ENCODE data around the gene TFPI.

Gene TFPI

GRCh38 chr2:187550857-187551256 lies 3.4 kb downstream of the TFPI start:
- Histone ChIP-seq H3K27me3 (ENCODE audit: control insufficient read depth in 1 of 2, insufficient read depth in 1 of 2, low read length in 2 of 2) (no peaks in the 10 kb centered on the region), H3K27ac (ENCODE audit: low read length, poor library complexity, severe bottlenecking) (no peak overlapping the region), H3K18ac (ENCODE audit: low read depth in 1 of 2, low read length in 2 of 2) (no peak overlapping the region), H3K4me3 (ENCODE audit: insufficient read depth in 1 of 2, low read depth in 1 of 2, low read length in 2 of 2) (peak overlapping the region in 1 of 2 experiments; percentile 86), H3K79me1 (replicated peaks; ENCODE audit: low read length, poor library complexity, severe bottlenecking) (peaks cover 1% of the 10 kb centered on the region), H2BK15ac (ENCODE audit: low read depth, poor library complexity, severe bottlenecking) (no peak overlapping the region), H3K4ac (ENCODE audit: low read depth in 1 of 2, low read length in 2 of 2) (no peak overlapping the region), H3K9me3 (ENCODE audit: control insufficient read depth, low read length) (no peaks in the 10 kb centered on the region), H4K91ac (ENCODE audit: low read length) (no peak overlapping the region), H3K23ac (ENCODE audit: low read length in 2 of 2) (no peak overlapping the region), H2BK120ac (ENCODE audit: low read depth, low read length) (no peak overlapping the region), H2BK5ac (ENCODE audit: low read depth, low read length, poor library complexity, severe bottlenecking) (no peak overlapping the region), H2BK12ac (ENCODE audit: low read length in 2 of 2) (no peak overlapping the region), H4K8ac (ENCODE audit: low read length) (no peak overlapping the region), H3K36me3 (ENCODE audit: control insufficient read depth in 1 of 2, insufficient read depth in 2 of 2, low read depth in 1 of 2, low read length in 2 of 2) (peaks cover 0 to 3% of the 10 kb centered on the region in 2 experiments), H3K4me1 (ENCODE audit: control insufficient read depth, insufficient read depth, low read depth, low read length) (no peaks in the 10 kb centered on the region), H2AK5ac (ENCODE audit: low read length, severe bottlenecking) (no peak overlapping the region), H2AFZ (ENCODE audit: low read depth, low read length) (no peak overlapping the region), H3K4me2 (ENCODE audit: low read length, poor library complexity, severe bottlenecking) (no peak overlapping the region), H3K9ac (ENCODE audit: low read length) (peak overlapping the region; percentile 16), H3K14ac (ENCODE audit: low read length in 2 of 2) (no peak overlapping the region)
- DNase-seq = no peak
- WGBS = no CpG with 5 or more reads among the region's 1 CpG

- H2BK120ac ChIP-seq (ENCODE audit: low read depth, low read length) = no peak overlapping the region
- peak overlapping the region in 1 of 2 experiments; percentile 42 for H2BK12ac ChIP-seq (ENCODE audit: low read length in 2 of 2)
- no peaks in the 10 kb centered on the region for H3K4me1 ChIP-seq (ENCODE audit: control insufficient read depth, insufficient read depth, low read depth, low read length)
- no peak overlapping the region for H3K23ac ChIP-seq (ENCODE audit: low read length in 2 of 2)
- H3K27ac ChIP-seq (ENCODE audit: low read length, poor library complexity, severe bottlenecking) = peak overlapping the region; percentile 30
- no peak overlapping the region for H3K14ac ChIP-seq (ENCODE audit: low read length in 2 of 2)
- peak overlapping the region; percentile 49 for H2AK5ac ChIP-seq (ENCODE audit: low read length, severe bottlenecking)
- H3K18ac ChIP-seq (ENCODE audit: low read depth in 1 of 2, low read length in 2 of 2) = peak overlapping the region in 1 of 2 experiments; percentile 66
- peak overlapping the region; percentile 48 for H3K9ac ChIP-seq (ENCODE audit: low read length)
- H2AFZ ChIP-seq (ENCODE audit: low read depth, low read length) = no peak overlapping the region
- peak; percentile 58 for DNase-seq
- peak overlapping the region; percentile 10 for H3K4me2 ChIP-seq (ENCODE audit: low read length, poor library complexity, severe bottlenecking)
- no peak overlapping the region for H2BK5ac ChIP-seq (ENCODE audit: low read depth, low read length, poor library complexity, severe bottlenecking)
- H3K27me3 ChIP-seq (ENCODE audit: control insufficient read depth in 1 of 2, insufficient read depth in 1 of 2, low read length in 2 of 2) = no peaks in the 10 kb centered on the region
- no peak overlapping the region for H2BK15ac ChIP-seq (ENCODE audit: low read depth, poor library complexity, severe bottlenecking)
- H4K8ac ChIP-seq (ENCODE audit: low read length) = no peak overlapping the region
- H3K79me1 ChIP-seq (replicated peaks; ENCODE audit: low read length, poor library complexity, severe bottlenecking) = peaks cover 1% of the 10 kb centered on the region
- WGBS = 38% methylated on average over 3 of the region's 3 CpGs
- no peak overlapping the region for H3K4ac ChIP-seq (ENCODE audit: low read depth in 1 of 2, low read length in 2 of 2)
- peak overlapping the region in 1 of 2 experiments; percentile 86 for H3K4me3 ChIP-seq (ENCODE audit: insufficient read depth in 1 of 2, low read depth in 1 of 2, low read length in 2 of 2)
- peaks cover 0 to 3% of the 10 kb centered on the region in 2 experiments for H3K36me3 ChIP-seq (ENCODE audit: control insufficient read depth in 1 of 2, insufficient read depth in 2 of 2, low read depth in 1 of 2, low read length in 2 of 2)
- no peak overlapping the region for H4K91ac ChIP-seq (ENCODE audit: low read length)
- no peaks in the 10 kb centered on the region for H3K9me3 ChIP-seq (ENCODE audit: control insufficient read depth, low read length)
Measured at GRCh38 chr2:187549951-187550555, 4.2 kb downstream of the TFPI start.

GRCh38 chr2:187549193-187549592 lies 5.0 kb downstream of the TFPI start:
- DNase-seq = no peak
- Histone ChIP-seq H3K4me3 (ENCODE audit: insufficient read depth in 1 of 2, low read depth in 1 of 2, low read length in 2 of 2) (peak overlapping the region in 1 of 2 experiments; percentile 16), H3K27ac (ENCODE audit: low read length, poor library complexity, severe bottlenecking) (no peak overlapping the region), H3K18ac (ENCODE audit: low read depth in 1 of 2, low read length in 2 of 2) (no peak overlapping the region), H2AK5ac (ENCODE audit: low read length, severe bottlenecking) (no peak overlapping the region), H3K4me1 (ENCODE audit: control insufficient read depth, insufficient read depth, low read depth, low read length) (peaks cover 3% of the 10 kb centered on the region), H3K9me3 (ENCODE audit: control insufficient read depth, low read length) (no peaks in the 10 kb centered on the region), H3K23ac (ENCODE audit: low read length in 2 of 2) (no peak overlapping the region), H2BK120ac (ENCODE audit: low read depth, low read length) (no peak overlapping the region), H3K79me1 (replicated peaks; ENCODE audit: low read length, poor library complexity, severe bottlenecking) (peaks cover 1% of the 10 kb centered on the region), H2AFZ (ENCODE audit: low read depth, low read length) (no peak overlapping the region), H3K14ac (ENCODE audit: low read length in 2 of 2) (no peak overlapping the region), H4K91ac (ENCODE audit: low read length) (no peak overlapping the region), H3K27me3 (ENCODE audit: control insufficient read depth in 1 of 2, insufficient read depth in 1 of 2, low read length in 2 of 2) (no peaks in the 10 kb centered on the region), H2BK12ac (ENCODE audit: low read length in 2 of 2) (no peak overlapping the region), H2BK15ac (ENCODE audit: low read depth, poor library complexity, severe bottlenecking) (no peak overlapping the region), H2BK5ac (ENCODE audit: low read depth, low read length, poor library complexity, severe bottlenecking) (no peak overlapping the region), H3K4ac (ENCODE audit: low read depth in 1 of 2, low read length in 2 of 2) (no peak overlapping the region), H3K36me3 (ENCODE audit: control insufficient read depth in 1 of 2, insufficient read depth in 2 of 2, low read depth in 1 of 2, low read length in 2 of 2) (peaks cover 0 to 3% of the 10 kb centered on the region in 2 experiments), H3K4me2 (ENCODE audit: low read length, poor library complexity, severe bottlenecking) (no peak overlapping the region), H4K8ac (ENCODE audit: low read length) (no peak overlapping the region), H3K9ac (ENCODE audit: low read length) (peak overlapping the region; percentile 48)

DNA sequence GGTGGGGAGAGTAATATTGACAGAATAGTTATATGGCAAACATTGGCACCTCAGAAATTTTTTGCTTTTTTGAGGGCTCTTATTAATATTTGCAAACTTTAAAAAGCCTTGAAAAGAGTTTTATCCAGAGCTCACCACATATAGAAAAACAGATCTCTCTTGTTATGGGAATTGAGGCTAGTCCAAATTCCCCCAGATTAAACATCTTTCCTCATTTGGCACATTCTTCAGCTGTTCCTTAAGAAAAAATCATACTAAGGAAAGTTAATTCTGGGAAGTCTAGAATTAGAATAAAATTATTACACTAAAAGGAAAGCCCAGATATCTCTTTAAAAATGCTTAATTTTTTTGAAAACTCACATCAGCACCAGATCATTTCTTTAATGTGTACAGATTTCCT lies 5.6 kb downstream of the TFPI start:
- peaks cover 1% of the 10 kb centered on the region for H3K79me1 ChIP-seq (replicated peaks; ENCODE audit: low read length, poor library complexity, severe bottlenecking)
- H2AK5ac ChIP-seq (ENCODE audit: low read length, severe bottlenecking) = no peak overlapping the region
- H3K36me3 ChIP-seq (ENCODE audit: control insufficient read depth in 1 of 2, insufficient read depth in 2 of 2, low read depth in 1 of 2, low read length in 2 of 2) = peaks cover 0 to 3% of the 10 kb centered on the region in 2 experiments
- no peak overlapping the region for H3K14ac ChIP-seq (ENCODE audit: low read length in 2 of 2)
- no peak overlapping the region for H3K4me3 ChIP-seq (ENCODE audit: insufficient read depth in 1 of 2, low read depth in 1 of 2, low read length in 2 of 2)
- H2AFZ ChIP-seq (ENCODE audit: low read depth, low read length) = no peak overlapping the region
- no peak overlapping the region for H2BK120ac ChIP-seq (ENCODE audit: low read depth, low read length)
- no peak for DNase-seq
- no peak overlapping the region for H2BK5ac ChIP-seq (ENCODE audit: low read depth, low read length, poor library complexity, severe bottlenecking)
- no peak overlapping the region for H2BK12ac ChIP-seq (ENCODE audit: low read length in 2 of 2)
- no peak overlapping the region for H3K18ac ChIP-seq (ENCODE audit: low read depth in 1 of 2, low read length in 2 of 2)
- no peak overlapping the region for H4K91ac ChIP-seq (ENCODE audit: low read length)
- H3K4me2 ChIP-seq (ENCODE audit: low read length, poor library complexity, severe bottlenecking) = no peak overlapping the region
- H2BK15ac ChIP-seq (ENCODE audit: low read depth, poor library complexity, severe bottlenecking) = no peak overlapping the region
- no peak overlapping the region for H3K23ac ChIP-seq (ENCODE audit: low read length in 2 of 2)
- H3K9ac ChIP-seq (ENCODE audit: low read length) = peak overlapping the region; percentile 48
- H3K4ac ChIP-seq (ENCODE audit: low read depth in 1 of 2, low read length in 2 of 2) = no peak overlapping the region
- no peak overlapping the region for H4K8ac ChIP-seq (ENCODE audit: low read length)
- H3K9me3 ChIP-seq (ENCODE audit: control insufficient read depth, low read length) = no peaks in the 10 kb centered on the region
- H3K27ac ChIP-seq (ENCODE audit: low read length, poor library complexity, severe bottlenecking) = peak overlapping the region; percentile 53
- no peaks in the 10 kb centered on the region for H3K27me3 ChIP-seq (ENCODE audit: control insufficient read depth in 1 of 2, insufficient read depth in 1 of 2, low read length in 2 of 2)
- H3K4me1 ChIP-seq (ENCODE audit: control insufficient read depth, insufficient read depth, low read depth, low read length) = peaks cover 3% of the 10 kb centered on the region
